PFSK-1 (cell line): ENCODE results near the gene RBL2.

Source experiments
- POLR2AphosphoS5 ChIP-seq: IDR thresholded peaks from 2 replicates; pipeline ENCODE4 v1.6.1; 2012; ENCODE audit warnings: low read depth, mild to moderate bottlenecking, control low read depth, low read length, moderate library complexity
- TF ChIP-seq, protein P1 (sequence below), 2 experiments: IDR thresholded peaks; 2 replicates each; pipeline versions ENCODE4 v1.6.1 to v1.8.0; 2011 to 2012; ENCODE audit warnings: low read depth in 2 of 2, low read length in 2 of 2, control low read depth in 1 of 2, inconsistent platforms in 1 of 2, mild to moderate bottlenecking in 1 of 2, moderate library complexity in 1 of 2; ENCODE audit not compliant: insufficient read depth in 1 of 2

DNA sequence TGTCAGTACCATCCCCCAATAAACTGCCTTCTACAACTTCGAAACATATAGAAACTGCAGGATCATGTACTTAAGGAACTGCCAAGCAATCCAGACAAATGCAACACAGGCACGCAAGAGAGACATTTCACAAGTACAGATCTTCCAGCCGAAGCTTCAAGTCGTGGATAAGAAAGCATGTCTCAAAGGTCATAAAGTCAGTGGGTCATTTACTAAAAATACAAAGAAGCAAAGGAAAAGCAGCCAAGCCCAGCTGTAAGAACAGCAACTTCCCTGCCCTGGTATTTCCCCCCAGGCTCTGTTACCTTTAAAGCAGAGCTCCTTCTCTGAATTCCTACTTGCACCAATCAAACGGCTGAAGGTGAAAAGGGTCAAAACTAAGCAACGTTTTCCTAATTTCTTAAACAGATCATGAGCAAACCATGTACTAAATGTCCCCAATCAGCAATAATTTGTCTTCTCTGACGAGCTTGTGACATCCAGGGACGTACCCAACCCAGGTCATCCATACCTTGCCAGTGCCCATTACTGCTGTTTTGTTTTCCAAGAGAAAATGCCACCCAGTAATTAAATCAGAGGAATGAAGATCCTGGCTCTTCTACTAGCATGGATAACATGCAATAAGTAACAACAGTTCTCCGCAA, 67.1 kb downstream of the RBL2 start:
- TF ChIP-seq POLR2AphosphoS5, result no peak
- TF ChIP-seq, protein P1, sequence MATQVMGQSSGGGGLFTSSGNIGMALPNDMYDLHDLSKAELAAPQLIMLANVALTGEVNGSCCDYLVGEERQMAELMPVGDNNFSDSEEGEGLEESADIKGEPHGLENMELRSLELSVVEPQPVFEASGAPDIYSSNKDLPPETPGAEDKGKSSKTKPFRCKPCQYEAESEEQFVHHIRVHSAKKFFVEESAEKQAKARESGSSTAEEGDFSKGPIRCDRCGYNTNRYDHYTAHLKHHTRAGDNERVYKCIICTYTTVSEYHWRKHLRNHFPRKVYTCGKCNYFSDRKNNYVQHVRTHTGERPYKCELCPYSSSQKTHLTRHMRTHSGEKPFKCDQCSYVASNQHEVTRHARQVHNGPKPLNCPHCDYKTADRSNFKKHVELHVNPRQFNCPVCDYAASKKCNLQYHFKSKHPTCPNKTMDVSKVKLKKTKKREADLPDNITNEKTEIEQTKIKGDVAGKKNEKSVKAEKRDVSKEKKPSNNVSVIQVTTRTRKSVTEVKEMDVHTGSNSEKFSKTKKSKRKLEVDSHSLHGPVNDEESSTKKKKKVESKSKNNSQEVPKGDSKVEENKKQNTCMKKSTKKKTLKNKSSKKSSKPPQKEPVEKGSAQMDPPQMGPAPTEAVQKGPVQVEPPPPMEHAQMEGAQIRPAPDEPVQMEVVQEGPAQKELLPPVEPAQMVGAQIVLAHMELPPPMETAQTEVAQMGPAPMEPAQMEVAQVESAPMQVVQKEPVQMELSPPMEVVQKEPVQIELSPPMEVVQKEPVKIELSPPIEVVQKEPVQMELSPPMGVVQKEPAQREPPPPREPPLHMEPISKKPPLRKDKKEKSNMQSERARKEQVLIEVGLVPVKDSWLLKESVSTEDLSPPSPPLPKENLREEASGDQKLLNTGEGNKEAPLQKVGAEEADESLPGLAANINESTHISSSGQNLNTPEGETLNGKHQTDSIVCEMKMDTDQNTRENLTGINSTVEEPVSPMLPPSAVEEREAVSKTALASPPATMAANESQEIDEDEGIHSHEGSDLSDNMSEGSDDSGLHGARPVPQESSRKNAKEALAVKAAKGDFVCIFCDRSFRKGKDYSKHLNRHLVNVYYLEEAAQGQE (IDR thresholded peaks at IDR 0.05; ENCODE audit: insufficient read depth in 1 of 2, low read depth in 2 of 2, low read length in 2 of 2), result no peak
